Measurements from ENCODE around the gene LDLRAD4.

Gene LDLRAD4

DNA sequence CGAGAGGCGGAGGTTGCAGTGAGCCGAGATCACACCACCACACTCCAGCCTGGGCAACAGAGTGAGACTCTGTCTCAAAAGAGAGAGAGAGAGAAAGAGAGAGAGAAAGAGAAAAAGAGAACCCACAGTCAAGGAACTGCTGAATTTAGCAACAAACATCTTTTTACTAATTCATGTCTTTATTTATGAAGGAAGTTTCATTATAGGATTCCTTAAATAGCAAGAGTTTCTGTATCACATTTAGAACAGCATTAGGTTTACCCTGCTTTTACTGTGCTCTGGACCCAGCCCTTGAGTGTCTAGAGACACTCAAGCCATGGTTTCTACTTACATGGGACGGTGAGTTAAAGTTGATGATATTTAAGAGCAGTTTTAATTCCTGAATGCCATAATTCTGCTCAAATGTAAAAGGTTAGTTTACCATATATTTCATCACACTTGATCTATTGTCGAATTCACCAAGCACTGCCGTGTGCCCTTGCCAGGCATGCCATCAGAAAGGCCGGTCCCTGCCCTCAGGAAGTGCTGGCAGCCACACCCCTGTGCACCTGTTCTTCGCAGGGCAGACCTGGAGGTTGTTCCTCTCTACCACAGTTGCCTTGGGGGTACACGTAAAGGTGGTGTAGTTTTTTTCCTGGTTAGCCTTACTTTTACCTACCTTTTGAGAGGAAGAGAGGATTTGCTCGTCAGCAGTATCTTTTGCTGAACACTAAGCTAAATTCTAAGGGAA, 153.3 kb downstream of the LDLRAD4 start:
- Histone ChIP-seq H3K4me1 (ENCODE audit: control insufficient read depth, insufficient read depth, low read length) (peaks cover 3% of the 10 kb centered on the region), H3K36me3 (ENCODE audit: control insufficient read depth, insufficient read depth, low read length, severe bottlenecking) (no peaks in the 10 kb centered on the region), H3K9me3 (ENCODE audit: control insufficient read depth, low read length) (no peaks in the 10 kb centered on the region), H3K27me3 (replicated peaks; ENCODE audit: control insufficient read depth, insufficient read depth, low read length) (peaks cover 16% of the 10 kb centered on the region), H3K9ac (ENCODE audit: low read length) (no peak overlapping the region), H3K4me3 (ENCODE audit: low read length) (no peak overlapping the region)
- no peak for DNase-seq (ENCODE audit: low read depth)

- Histone ChIP-seq H3K27me3 (replicated peaks; ENCODE audit: control insufficient read depth, insufficient read depth, low read length) (peaks cover 16% of the 10 kb centered on the region), H3K36me3 (ENCODE audit: control insufficient read depth, insufficient read depth, low read length, severe bottlenecking) (no peaks in the 10 kb centered on the region), H3K9ac (ENCODE audit: low read length) (no peak overlapping the region), H3K9me3 (ENCODE audit: control insufficient read depth, low read length) (no peaks in the 10 kb centered on the region), H3K4me1 (ENCODE audit: control insufficient read depth, insufficient read depth, low read length) (peaks cover 3% of the 10 kb centered on the region), H3K4me3 (ENCODE audit: low read length) (no peak overlapping the region)
- peak; percentile 27 for DNase-seq (ENCODE audit: low read depth)
These were observed 154.0 kb downstream of the LDLRAD4 start for GRCh38 chr18:13372531-13372951.

- H3K36me3 ChIP-seq (ENCODE audit: control insufficient read depth, insufficient read depth, low read length, severe bottlenecking): no peaks in the 10 kb centered on the region
- DNase-seq (ENCODE audit: low read depth): no peak
These were observed 155.5 kb downstream of the LDLRAD4 start for GRCh38 chr18:13374096-13374467.

GRCh38 chr18:13374468-13375301, 156.1 kb downstream of the LDLRAD4 start:
- no peak for DNase-seq (ENCODE audit: low read depth)
- H3K9me3 ChIP-seq (ENCODE audit: control insufficient read depth, low read length): no peaks in the 10 kb centered on the region
- H3K36me3 ChIP-seq (ENCODE audit: control insufficient read depth, insufficient read depth, low read length, severe bottlenecking): no peaks in the 10 kb centered on the region
- H3K4me1 ChIP-seq (ENCODE audit: control insufficient read depth, insufficient read depth, low read length): peaks cover 3% of the 10 kb centered on the region
- H3K4me3 ChIP-seq (ENCODE audit: low read length): no peak overlapping the region
- H3K27me3 ChIP-seq (replicated peaks; ENCODE audit: control insufficient read depth, insufficient read depth, low read length): peaks cover 6% of the 10 kb centered on the region
- peak overlapping the region; percentile 11 for H3K9ac ChIP-seq (ENCODE audit: low read length)

More at GRCh38 chr18:13374096-13374467, 155.5 kb downstream of the LDLRAD4 start:
- Histone ChIP-seq H3K9ac (ENCODE audit: low read length) (no peak overlapping the region), H3K27me3 (replicated peaks; ENCODE audit: control insufficient read depth, insufficient read depth, low read length) (peaks cover 7% of the 10 kb centered on the region), H3K4me1 (ENCODE audit: control insufficient read depth, insufficient read depth, low read length) (peaks cover 3% of the 10 kb centered on the region), H3K4me3 (ENCODE audit: low read length) (no peak overlapping the region), H3K9me3 (ENCODE audit: control insufficient read depth, low read length) (no peaks in the 10 kb centered on the region)

DNA sequence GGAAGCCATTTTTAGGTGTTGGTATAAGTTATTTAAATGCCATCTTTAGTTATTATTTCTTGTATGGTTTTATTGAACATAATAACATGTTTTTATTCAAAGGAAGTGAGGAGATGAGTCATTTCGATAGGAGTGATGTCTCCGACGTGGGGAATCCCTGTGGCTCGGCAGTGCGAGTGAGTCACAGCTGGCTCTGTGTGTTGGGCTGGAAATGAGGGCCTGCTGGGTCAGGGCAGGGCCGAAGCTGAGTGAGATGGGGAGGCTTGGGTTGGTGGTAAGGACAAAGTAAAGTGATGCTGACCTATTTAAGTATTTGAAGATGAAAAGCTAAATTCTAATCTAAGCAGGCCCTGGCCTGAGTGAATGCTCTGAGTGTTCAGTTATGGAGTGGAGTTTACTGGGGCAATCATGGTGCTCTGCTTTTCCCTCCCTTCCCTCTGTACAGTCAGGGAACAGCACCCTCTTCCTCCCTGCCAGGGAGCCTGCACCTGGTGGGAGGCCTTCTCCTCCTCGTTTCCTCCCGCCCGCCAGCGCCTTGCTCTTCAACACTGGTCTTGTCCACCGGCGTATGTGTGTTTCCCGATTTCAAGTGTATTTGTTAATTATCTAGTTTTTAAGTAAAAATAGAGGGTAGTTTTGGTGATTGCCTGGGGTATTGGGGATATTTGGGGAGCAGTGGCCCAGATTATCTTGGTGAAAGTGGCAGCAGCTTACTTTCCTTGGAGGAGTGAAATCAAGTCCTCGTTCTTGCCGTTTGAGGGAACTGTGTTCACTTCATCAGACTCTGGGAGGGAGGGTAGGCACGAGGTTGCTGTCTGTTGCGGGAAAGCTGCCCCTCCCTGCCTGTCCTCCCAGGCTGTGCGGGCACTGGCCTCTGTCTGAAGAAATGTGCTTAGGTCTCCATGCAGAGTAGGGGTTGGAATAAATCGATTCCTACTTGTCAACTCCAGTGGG, 157.0 kb downstream of the LDLRAD4 start:
- peak; percentile 86 for DNase-seq (ENCODE audit: low read depth)
- Histone ChIP-seq H3K4me1 (ENCODE audit: control insufficient read depth, insufficient read depth, low read length) (peaks cover 3% of the 10 kb centered on the region), H3K9me3 (ENCODE audit: control insufficient read depth, low read length) (no peaks in the 10 kb centered on the region), H3K36me3 (ENCODE audit: control insufficient read depth, insufficient read depth, low read length, severe bottlenecking) (no peaks in the 10 kb centered on the region), H3K27me3 (replicated peaks; ENCODE audit: control insufficient read depth, insufficient read depth, low read length) (no peaks in the 10 kb centered on the region), H3K9ac (ENCODE audit: low read length) (peak overlapping the region; percentile 11), H3K4me3 (ENCODE audit: low read length) (no peak overlapping the region)

DNA sequence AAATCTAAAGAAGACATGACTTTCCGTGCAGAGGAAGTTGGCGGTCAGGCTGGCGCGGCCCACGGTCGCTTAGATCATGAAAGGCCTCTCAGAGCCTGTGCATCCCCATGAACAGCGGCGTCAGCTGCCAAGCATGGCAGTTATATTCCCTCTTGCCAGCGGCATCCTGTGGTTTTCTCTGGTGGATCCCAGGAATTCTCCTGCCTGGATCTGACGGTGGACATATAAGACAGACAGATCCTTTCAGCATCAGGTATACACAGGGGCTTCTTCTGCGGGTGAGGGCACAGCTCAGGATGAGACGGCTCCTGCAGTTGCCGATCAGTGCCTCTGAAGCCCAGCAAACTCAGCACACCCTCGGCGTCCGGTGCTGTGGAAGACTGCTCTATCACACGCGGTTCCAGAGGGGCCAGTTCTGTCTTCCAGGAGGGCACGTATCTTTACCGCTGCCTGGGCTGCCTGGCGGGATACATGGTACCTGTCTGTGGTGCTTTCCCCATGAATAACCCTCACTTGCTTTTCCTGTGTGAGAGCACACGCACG, 157.8 kb downstream of the LDLRAD4 start:
- Histone ChIP-seq H3K4me3 (ENCODE audit: low read length) (no peak overlapping the region), H3K9ac (ENCODE audit: low read length) (no peak overlapping the region), H3K36me3 (ENCODE audit: control insufficient read depth, insufficient read depth, low read length, severe bottlenecking) (no peaks in the 10 kb centered on the region), H3K4me1 (ENCODE audit: control insufficient read depth, insufficient read depth, low read length) (peaks cover 3% of the 10 kb centered on the region), H3K9me3 (ENCODE audit: control insufficient read depth, low read length) (no peaks in the 10 kb centered on the region), H3K27me3 (replicated peaks; ENCODE audit: control insufficient read depth, insufficient read depth, low read length) (no peaks in the 10 kb centered on the region)
- DNase-seq (ENCODE audit: low read depth): no peak

- Histone ChIP-seq H3K9me3 (ENCODE audit: control insufficient read depth, low read length) (no peaks in the 10 kb centered on the region), H3K9ac (ENCODE audit: low read length) (no peak overlapping the region), H3K4me1 (ENCODE audit: control insufficient read depth, insufficient read depth, low read length) (peaks cover 3% of the 10 kb centered on the region), H3K27me3 (replicated peaks; ENCODE audit: control insufficient read depth, insufficient read depth, low read length) (no peaks in the 10 kb centered on the region), H3K36me3 (ENCODE audit: control insufficient read depth, insufficient read depth, low read length, severe bottlenecking) (no peaks in the 10 kb centered on the region), H3K4me3 (ENCODE audit: low read length) (no peak overlapping the region)
- no peak for DNase-seq (ENCODE audit: low read depth)
These were observed 158.3 kb downstream of the LDLRAD4 start for GRCh38 chr18:13376841-13377351.

GRCh38 chr18:13377496-13377895, 158.9 kb downstream of the LDLRAD4 start:
- Histone ChIP-seq H3K9ac (ENCODE audit: low read length) (no peak overlapping the region), H3K4me3 (ENCODE audit: low read length) (no peak overlapping the region), H3K36me3 (ENCODE audit: control insufficient read depth, insufficient read depth, low read length, severe bottlenecking) (no peaks in the 10 kb centered on the region), H3K9me3 (ENCODE audit: control insufficient read depth, low read length) (no peaks in the 10 kb centered on the region), H3K4me1 (ENCODE audit: control insufficient read depth, insufficient read depth, low read length) (peaks cover 9% of the 10 kb centered on the region), H3K27me3 (replicated peaks; ENCODE audit: control insufficient read depth, insufficient read depth, low read length) (no peaks in the 10 kb centered on the region)
- DNase-seq (ENCODE audit: low read depth): no peak

DNA sequence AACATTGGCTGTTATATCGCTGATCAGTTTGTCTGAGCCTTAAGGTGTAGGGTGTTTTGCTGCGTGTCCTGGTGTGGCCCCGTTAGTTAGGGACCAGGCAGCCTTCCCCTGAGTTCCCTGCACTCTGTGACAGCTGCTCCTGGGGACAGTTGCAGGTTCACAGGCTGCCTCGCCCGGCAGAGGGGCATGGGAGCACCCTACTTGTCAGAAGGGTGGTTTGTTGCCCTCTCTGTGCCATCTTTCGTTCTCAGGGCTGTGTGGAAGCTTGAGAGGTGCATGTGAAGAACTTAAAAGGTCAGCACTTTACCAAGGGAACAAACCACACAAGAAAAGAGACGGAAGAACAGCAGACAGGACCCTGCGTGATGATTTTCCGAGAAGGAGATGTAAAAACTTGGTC, 159.6 kb downstream of the LDLRAD4 start:
- no peak for DNase-seq (ENCODE audit: low read depth)
- Histone ChIP-seq H3K9ac (ENCODE audit: low read length) (no peak overlapping the region), H3K4me1 (ENCODE audit: control insufficient read depth, insufficient read depth, low read length) (peaks cover 10% of the 10 kb centered on the region), H3K36me3 (ENCODE audit: control insufficient read depth, insufficient read depth, low read length, severe bottlenecking) (no peaks in the 10 kb centered on the region), H3K27me3 (replicated peaks; ENCODE audit: control insufficient read depth, insufficient read depth, low read length) (no peaks in the 10 kb centered on the region), H3K9me3 (ENCODE audit: control insufficient read depth, low read length) (no peaks in the 10 kb centered on the region), H3K4me3 (ENCODE audit: low read length) (no peak overlapping the region)

DNA sequence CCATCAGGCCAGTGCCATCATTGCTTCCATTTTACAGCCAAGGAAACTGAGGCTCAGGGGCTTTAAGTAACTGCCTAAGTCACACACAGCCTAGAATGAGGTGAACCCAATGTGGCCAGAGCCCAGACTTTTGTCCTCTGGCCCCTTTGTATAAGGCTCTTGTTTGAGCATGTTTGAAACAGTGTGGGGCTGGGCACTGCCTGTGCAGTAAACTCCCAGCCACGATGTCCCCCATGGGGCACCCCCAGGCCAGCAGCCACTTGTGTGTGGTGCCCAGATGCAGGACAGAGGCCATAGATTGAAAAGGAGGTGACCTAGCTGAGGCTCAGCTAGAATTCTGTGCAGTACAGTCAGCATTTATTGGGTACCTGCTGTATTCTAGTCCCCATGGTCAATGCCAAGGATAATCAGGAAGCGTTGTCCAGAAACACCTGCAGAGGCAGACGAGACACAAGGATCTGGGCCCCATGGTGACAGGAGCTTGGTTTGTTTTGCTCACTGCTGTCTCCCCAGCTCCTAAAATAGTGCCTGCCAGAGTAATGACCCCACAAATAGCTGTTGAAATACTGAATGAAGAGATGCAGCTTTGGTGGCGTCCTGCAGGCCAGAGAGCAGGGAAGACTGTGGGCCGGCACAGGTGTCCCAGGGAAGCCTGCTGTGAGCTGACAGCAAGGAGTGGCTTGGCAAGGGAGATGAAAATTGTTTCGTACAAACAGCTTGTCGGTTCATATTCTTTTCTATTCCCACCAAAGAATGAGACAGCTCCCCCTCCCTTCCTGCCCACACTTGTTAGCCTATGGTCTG, 160.7 kb downstream of the LDLRAD4 start:
- Histone ChIP-seq H3K9ac (ENCODE audit: low read length) (no peak overlapping the region), H3K4me1 (ENCODE audit: control insufficient read depth, insufficient read depth, low read length) (peaks cover 10% of the 10 kb centered on the region), H3K4me3 (ENCODE audit: low read length) (no peak overlapping the region), H3K36me3 (ENCODE audit: control insufficient read depth, insufficient read depth, low read length, severe bottlenecking) (no peaks in the 10 kb centered on the region), H3K9me3 (ENCODE audit: control insufficient read depth, low read length) (no peaks in the 10 kb centered on the region), H3K27me3 (replicated peaks; ENCODE audit: control insufficient read depth, insufficient read depth, low read length) (no peaks in the 10 kb centered on the region)
- no peak for DNase-seq (ENCODE audit: low read depth)

All from adipocyte (in vitro differentiated cells).